Stimulated activated CD8-positive, alpha-beta memory T cell treated with anti-CD3 and anti-CD28 coated beads, Interleukin-4, amount 100 ng/mL, for 24 hours (primary cell): ENCODE data around the gene OR9A4.
"Not testable (repeated sequence)": the region's sequence is repeated elsewhere in the genome, so short reads cannot be mapped to it uniquely, and the experiment has no call there.

ENCODE experiments used
- DNase-seq: peaks from one replicate; pipeline ENCODE4 v3.0.0-alpha.2; 2020; ENCODE audit warnings: low read depth

OR9A4 gene, protein sequence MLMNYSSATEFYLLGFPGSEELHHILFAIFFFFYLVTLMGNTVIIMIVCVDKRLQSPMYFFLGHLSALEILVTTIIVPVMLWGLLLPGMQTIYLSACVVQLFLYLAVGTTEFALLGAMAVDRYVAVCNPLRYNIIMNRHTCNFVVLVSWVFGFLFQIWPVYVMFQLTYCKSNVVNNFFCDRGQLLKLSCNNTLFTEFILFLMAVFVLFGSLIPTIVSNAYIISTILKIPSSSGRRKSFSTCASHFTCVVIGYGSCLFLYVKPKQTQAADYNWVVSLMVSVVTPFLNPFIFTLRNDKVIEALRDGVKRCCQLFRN

GRCh38 chr7:141916099-141916498 is at the start of gene OR9A4:
OR9A4 (plus strand) TSS chr7:141916399; CDS start chr7:141918876, 2,477 bp downstream.
- no peak for DNase-seq

DNA sequence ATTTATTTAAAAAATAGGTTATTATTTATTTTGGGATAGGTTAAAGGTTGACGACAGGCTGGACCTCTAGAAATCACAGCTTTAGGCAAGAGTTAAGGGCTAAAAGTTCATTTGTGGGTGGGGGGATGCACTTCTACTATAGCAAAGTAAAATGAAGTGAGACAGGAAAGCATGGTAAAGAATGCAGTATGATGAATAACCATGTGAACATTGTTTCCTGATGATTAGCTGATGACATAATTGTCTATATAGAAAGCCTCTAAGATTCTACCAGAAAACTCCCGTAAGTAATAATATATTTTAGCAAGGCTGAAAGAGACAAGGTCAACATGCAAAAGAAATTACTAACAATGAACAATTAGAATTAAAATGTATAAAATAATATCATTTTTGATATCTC is 49.2 kb upstream of the OR9A4 start:
- no peak for DNase-seq

DNA sequence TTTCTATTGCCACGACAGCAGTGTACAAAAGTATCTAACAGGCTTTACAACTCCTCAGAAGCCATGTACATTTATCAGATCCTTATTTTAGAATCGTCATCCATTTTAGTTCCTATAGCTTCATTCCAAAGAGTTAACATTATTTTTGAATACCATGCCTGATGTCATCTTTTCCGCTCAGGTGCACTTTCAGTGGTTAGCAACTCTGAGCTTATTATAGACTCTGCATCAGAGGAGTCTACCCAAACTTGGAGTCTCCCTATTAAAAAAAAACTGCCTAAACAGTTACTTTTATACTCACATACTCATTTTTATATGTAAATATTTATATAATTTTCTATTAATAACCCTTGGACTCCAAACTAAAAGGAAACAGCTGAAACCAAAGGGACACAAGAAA is 43.3 kb upstream of the OR9A4 start:
- DNase-seq = no peak

DNA sequence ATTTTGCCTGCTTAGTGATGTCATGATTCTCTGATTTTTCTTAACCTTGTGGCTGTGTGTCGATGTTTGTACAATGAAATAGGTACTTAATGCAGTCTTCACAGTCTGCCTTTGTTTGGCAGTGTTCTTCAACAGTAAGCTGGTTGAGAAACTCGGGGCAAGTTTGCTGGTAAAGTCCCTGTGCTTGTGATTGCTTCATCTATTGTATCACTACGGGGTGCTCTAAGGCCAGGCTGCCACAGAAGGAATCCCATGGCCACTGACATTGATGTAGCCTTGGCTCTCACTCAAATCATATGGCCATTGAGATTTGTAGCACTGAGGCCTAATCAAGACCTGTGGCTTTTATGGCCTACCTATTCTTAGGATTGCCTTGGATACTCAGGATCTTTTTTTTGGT is 41.4 kb upstream of the OR9A4 start:
- DNase-seq = no peak

DNA sequence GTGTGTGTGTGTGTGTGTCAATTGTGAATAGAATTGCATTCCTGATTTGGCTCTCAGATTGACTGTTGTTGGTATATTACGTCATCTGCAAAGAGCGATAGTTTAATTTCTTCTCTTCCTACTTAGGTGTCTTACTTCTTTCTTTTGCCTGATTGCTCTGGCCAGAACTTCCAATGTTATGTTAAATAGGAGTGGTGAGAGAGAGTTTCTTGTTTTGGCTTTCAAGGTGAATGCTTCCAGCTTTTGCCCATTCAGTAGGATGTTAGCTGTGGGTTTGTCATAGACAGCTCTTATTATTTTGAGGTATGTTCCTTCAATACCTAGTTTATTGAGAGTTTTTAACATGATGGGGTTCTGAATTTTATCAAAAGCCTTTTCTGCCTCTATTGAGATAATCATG is 40.7 kb upstream of the OR9A4 start:
- DNase-seq = no peak

DNA sequence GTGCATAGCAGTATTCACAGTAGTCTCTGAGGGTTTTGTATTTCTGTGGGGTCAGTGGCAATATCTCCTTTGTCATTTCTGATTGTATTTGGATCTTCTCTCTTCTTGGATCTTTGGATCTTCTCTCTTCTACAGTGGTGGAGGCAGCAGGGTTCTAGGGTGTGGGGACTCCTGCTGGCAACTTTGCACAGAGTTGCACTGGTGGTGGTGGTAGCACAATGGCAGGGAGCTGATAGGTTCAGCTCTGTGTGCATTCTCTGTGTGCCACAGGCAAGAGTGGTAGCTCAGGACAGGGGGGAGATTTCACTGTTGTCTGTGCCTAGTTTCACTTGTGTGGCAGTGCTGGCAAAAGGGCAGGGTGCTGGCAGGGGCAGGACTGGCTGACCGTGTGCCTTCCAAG is 39.8 kb upstream of the OR9A4 start:
- no peak for DNase-seq

GRCh38 chr7:141877365-141877764 is 38.8 kb upstream of the OR9A4 start:
- no peak for DNase-seq

DNA sequence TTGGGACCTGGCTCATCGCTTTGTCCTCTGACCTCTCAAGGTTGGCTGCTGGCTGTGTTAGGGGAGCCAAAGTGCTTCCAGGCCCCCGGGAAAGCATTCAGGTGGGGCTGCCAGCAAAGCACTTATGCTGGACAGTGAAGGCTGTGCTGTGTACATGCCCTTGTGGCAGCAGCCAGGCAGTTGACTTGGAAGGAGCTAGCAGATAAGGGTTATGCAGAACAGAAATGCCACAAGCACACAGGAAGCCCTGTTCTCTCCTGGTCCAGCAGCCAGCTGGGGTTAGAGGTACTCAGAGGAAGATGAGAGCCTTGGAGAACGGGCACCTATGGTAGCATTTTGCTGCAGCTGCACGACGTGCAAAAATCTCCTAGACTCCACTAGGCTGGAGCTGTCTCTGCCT is 35.2 kb upstream of the OR9A4 start:
- DNase-seq = no peak

DNA sequence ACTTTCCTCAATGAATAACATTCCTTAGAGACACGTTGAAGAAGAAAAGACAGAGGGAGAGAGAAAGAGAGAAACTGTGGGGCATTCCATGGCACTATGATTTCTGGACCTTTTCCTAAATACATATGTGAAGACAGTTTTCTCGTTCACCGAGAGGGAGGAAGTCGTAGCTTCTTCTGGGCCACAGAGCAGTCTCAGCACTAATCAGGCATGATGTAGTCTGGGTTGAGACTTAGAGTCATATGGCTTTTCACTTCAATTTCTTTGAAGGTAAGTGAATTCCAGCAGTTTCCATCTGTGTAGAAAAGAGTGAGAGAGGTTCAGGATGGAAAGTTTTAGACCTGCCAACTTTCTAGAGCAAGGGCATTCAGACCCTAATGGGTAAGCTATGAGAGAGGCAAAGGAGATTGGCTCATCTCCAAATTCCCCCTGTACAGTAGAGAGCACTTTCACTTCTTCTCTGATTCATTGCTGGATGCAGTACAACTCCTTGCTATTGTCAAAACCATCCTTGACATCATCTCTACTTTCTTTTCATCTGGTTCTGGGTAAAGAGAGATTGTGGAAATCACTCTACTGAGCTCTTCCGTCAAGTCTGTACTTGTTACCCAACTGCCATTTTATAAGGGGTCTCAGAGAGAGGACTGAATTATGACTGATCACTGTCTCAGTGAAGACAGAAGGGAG is 31.5 kb upstream of the OR9A4 start:
- no peak for DNase-seq

GRCh38 chr7:141889321-141889720 is 26.9 kb upstream of the OR9A4 start:
- no peak for DNase-seq

GRCh38 chr7:141891336-141891735 is 24.9 kb upstream of the OR9A4 start:
- DNase-seq = no peak

GRCh38 chr7:141899366-141899765 is 16.8 kb upstream of the OR9A4 start:
- not testable (repeated sequence) for DNase-seq

- DNase-seq = no peak
These were observed 9.9 kb upstream of the OR9A4 start for GRCh38 chr7:141906285-141906684.

DNA sequence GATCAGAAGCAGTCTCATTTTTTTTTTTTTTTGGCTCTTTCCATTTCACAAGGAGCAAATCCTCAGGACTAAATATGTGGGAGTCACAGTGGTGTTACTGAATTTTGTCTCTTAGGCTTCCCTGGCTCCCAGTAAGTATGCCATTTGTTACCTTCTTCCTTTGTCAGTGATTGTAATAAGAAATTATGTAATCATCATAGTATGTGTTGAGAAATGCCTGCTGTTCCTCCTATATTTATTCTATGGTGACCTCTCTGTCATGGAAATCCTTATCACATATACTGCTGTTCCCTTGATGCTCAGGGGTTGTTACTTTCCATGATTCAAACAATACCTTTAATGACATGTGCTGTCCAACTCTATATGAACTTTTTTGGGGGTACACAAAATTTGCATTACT is 4.8 kb upstream of the OR9A4 start:
- no peak for DNase-seq

DNA sequence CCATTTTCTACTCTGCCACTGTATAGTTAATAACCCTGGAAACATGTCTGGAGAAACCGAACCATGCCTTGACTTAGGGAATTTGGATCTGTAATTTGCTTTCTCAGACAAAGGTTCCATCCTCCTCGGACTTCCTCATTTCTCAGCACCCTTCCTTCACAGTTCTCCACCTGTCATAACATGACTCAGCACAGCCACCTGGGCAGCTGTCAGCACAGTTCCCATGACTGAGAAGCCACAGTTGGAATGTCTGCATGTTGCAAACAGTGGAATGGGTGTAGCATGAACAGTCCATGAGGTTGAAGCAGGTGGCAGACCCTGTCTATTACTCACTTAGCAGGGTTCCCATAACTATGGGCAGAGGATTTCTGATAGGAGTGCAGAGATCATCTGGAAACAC is 634 bp upstream of the OR9A4 start:
- DNase-seq = no peak

DNA sequence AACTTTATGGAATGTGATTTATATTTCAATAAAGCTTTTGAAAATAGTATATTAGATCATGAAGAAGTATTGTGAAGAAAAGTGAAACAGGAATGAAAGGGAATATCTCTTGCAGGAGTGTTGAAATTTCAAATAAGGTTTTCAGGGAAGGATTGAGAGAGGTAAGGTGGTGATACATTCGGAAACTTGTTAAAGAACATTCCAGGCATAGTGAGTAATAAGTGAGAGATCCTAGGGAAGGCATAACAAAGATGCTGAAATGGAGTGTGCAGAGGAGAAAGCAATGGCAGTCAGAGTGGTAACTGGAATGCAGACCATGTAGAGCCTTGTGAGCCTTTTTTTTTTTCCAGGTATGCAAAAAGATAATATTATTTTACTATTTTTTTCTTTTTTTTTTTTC is 4.1 kb downstream of the OR9A4 start:
- DNase-seq = no peak

DNA sequence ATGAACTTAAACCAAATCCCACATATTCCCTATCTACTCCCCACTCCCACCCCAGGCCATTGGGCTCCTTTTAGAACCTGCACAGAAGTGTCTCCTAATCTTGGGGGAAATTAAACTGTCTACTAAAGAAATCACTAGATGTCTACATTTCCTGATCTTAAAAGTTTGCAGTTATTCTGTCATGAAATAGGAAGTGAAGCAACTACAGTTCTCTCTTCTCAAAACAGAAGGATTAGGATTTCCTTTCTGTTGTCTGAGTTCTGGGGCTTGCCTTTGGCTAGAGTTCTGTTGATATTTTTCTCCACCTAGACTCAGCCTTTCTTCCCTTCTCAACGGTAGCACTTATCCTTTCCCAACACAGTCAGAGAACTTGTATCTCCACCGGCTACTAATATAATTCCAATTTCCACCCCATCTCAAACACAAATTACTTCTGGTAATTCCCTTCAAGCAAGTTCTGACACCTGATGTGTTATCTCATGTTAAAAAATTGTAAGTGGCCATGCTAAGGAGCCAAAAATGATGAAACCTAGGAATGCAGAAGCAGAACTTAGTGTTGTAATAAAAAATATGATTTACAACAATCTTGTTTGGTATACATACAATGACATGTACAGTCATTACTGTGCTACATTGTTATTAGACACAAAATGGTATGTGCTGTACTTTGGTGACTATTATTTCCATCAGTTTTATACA is 12.1 kb downstream of the OR9A4 start:
- no peak for DNase-seq

- no peak for DNase-seq
These were observed 12.6 kb downstream of the OR9A4 start for GRCh38 chr7:141928845-141929195.

DNA sequence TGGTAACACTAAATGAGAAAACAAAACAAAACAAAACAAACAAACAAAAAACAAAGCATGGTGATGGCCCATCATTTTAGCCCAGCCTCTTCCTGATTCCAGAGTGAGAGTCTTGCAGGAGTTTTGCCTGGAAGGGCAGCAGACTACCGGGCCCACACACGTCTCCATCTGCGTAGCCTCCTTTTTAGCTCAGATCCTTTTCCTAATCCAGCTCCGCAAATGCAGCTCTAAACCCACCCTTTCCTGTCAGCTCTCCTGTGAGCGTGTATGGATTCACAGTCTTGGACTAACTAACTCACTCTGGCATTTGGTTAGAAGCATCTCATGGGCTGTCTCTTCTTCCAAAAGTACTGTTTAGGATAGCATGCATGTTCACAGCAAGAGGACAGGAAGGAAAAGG is 14.0 kb downstream of the OR9A4 start:
- no peak for DNase-seq

GRCh38 chr7:141941075-141941474 is 24.9 kb downstream of the OR9A4 start:
- DNase-seq = no peak

- no peak for DNase-seq
These were observed 27.6 kb downstream of the OR9A4 start for GRCh38 chr7:141943846-141944245.

DNA sequence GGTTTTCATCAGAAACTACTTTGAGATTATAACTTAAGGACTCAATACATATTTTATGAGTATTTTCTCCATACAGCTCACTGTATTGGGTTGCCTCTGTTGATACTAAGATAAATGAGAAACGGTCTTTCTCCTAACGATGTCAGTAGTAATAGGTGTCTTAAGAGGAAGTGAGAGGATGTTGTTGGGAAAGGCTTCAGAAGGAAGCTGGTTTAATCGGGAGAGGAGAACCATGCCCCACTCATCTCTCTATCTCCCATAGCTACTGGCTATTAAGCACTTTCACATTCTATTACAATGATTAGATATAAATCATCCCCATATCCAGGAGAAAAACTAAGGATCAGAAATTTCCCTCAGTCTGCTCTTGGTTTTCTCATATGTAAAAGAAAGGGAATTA is 28.6 kb downstream of the OR9A4 start:
- no peak for DNase-seq

DNA sequence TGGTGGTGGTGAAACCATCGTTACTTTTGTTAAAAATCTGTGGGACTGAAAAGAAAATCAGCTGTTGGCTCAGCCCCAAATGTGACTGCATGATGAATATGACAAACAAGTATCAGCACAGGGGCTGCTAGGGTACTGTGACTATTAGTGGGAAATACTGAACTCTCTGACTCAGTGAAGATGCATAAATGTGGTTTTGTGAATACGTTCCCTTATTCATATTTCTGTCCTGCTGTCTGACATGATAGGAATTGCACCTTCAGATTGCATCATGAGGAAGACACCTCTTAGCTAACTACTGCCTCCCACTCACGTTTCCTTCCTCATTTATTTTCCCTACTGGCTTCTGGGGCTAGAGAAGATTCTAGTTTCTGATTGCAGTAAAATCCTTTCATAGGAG is 29.2 kb downstream of the OR9A4 start:
- DNase-seq = no peak
